B cell (primary cell): Measurements from ENCODE around the gene NEK6.

Source experiments
- EZH2 ChIP-seq: IDR thresholded peaks from 2 replicates; pipeline ENCODE4 v1.6.1; 2012; ENCODE audit warnings: borderline replicate concordance, low read depth, mild to moderate bottlenecking, moderate library complexity, low read length; ENCODE audit not compliant: insufficient read depth, poor library complexity, severe bottlenecking
- TF ChIP-seq, protein P1 (sequence below): fragments of 200-600 bp; IDR thresholded peaks from one replicate; pipeline ENCODE4 v1.8.0; 2022; ENCODE audit warnings: antibody characterized with exemption, mild to moderate bottlenecking

DNA sequence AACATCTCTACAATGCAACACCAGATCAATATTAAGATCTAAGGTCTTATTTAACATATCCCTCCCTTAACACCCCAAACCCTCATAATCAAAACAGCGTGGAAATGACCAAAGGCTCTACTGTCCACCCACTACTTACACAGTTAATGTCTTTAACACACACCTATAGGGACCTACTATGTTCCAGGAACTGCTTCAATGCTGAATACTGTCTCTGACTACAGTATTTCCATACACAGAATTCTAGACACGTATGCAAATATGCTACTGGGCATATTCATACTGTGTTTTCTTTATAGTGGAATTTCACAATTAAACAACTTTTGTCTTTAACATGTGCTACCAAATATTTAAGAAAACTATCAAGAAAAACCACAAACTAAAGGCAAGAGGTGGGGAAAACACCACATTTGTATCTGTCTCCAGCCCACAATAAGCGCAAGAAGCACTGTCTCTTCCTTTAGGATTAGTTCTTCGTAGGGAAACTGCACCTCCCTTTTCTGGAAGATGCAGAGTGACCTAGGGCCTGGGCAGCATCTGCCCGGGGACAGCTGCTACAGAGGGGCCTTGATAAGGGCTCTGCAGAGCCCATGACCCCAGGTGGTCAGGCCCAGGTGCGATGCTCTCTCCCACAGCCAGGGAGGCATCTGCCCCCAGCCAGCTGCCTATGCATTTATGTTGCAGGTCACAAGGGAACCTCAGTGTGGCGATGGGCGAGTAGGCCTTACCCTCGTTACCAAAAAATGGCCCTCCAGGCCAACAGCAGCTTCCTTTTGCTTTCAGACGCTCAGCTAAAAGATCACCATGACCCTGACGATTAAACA is 102.3 kb downstream of the NEK6 start:
- TF ChIP-seq, protein P1, sequence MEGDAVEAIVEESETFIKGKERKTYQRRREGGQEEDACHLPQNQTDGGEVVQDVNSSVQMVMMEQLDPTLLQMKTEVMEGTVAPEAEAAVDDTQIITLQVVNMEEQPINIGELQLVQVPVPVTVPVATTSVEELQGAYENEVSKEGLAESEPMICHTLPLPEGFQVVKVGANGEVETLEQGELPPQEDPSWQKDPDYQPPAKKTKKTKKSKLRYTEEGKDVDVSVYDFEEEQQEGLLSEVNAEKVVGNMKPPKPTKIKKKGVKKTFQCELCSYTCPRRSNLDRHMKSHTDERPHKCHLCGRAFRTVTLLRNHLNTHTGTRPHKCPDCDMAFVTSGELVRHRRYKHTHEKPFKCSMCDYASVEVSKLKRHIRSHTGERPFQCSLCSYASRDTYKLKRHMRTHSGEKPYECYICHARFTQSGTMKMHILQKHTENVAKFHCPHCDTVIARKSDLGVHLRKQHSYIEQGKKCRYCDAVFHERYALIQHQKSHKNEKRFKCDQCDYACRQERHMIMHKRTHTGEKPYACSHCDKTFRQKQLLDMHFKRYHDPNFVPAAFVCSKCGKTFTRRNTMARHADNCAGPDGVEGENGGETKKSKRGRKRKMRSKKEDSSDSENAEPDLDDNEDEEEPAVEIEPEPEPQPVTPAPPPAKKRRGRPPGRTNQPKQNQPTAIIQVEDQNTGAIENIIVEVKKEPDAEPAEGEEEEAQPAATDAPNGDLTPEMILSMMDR, result no peak
- no peak for TF ChIP-seq EZH2
